K562 (cell line): ENCODE data around the gene SEC14L5. TPM values are rescaled to one million over a fixed set of nuclear protein-coding genes. Genes with fewer than 3 reads are reported as not detected.

ENCODE experiments used
- ATAC-seq: fragments of 200-7000 bp; cut with Tn5 transposase; 3 replicates; pipeline ENCODE4 v1.9.1; 2020; ENCODE audit warnings: moderate library complexity
- BruUV-seq: library from RNA; stranded (reverse); fragments of 400-500 nt; replicated peaks from 2 replicates; lab custom pipeline; 2021; lab: Mats Ljungman, UMichigan
- CTCF ChIA-PET: fragments of 300-600 bp; formaldehyde crosslinking; extraction: SDS; loops from one replicate; lab custom pipeline; 2021; ENCODE audit warnings: low intra/inter-chr PET ratio; lab: Yijun Ruan, JAX
- POLR2A ChIA-PET: fragments of 300-600, 350-650 bp; sonication (Branson Sonifier 250); formaldehyde crosslinking; extraction: SDS; loops from one replicate; lab custom pipeline; 2021; ENCODE audit warnings: antibody characterized with exemption, inconsistent platforms; lab: Yijun Ruan, JAX
- DNase-seq, 4 experiments: peaks; one replicate each; pipeline versions ENCODE4 v3.0.0 to v3.0.0-alpha.2; 2011 to 2018; ENCODE audit warnings: low spot score in 3 of 4, mixed read lengths in 3 of 4; ENCODE audit errors: extremely low read depth in 1 of 4
- FAIRE-seq: peaks from 2 replicates; lab custom pipeline; 2011; peaks lifted over from hg19 to GRCh38; lab: Jason Lieb, UNC
- H2AFZ ChIP-seq: 2 replicates; pipeline ENCODE4 v1.6.0; 2011; ENCODE audit warnings: low read depth, low read length, control low read depth, inconsistent platforms
- H3K27ac ChIP-seq: fragments of 200-600 bp; 3 replicates; pipeline ENCODE4 v1.8.0; 2011; ENCODE audit warnings: low read depth, mild to moderate bottlenecking, control low read depth, inconsistent platforms, low read length, moderate library complexity, mixed read lengths; ENCODE audit errors: extremely low read depth
- H3K27me3 ChIP-seq, 2 experiments: fragments of 300-600 bp in 1 of 2; 2 replicates in 1 of 2; 3 replicates in 1 of 2; pipeline versions ENCODE4 v1.6.0 to v1.8.0; 2011; ENCODE audit warnings: inconsistent platforms in 2 of 2, low read length in 2 of 2, mild to moderate bottlenecking in 1 of 2, mixed read lengths in 1 of 2, moderate library complexity in 1 of 2; ENCODE audit not compliant: control insufficient read depth in 2 of 2, insufficient read depth in 2 of 2
- H3K36me3 ChIP-seq: fragments of 300-600 bp; 3 replicates; pipeline ENCODE4 v1.8.0; 2011; ENCODE audit warnings: mild to moderate bottlenecking, low read length, inconsistent platforms; ENCODE audit not compliant: control insufficient read depth, insufficient read depth
- H3K4me1 ChIP-seq, 2 experiments: fragments of 200-600 bp in 1 of 2; replicated peaks in 1 of 2; 2 replicates in 1 of 2; 3 replicates in 1 of 2; pipeline versions ENCODE4 v1.5.1 to v1.8.0; 2011; ENCODE audit warnings: inconsistent platforms in 2 of 2, low read length in 2 of 2, mild to moderate bottlenecking in 1 of 2, mixed read lengths in 1 of 2, moderate library complexity in 1 of 2; ENCODE audit not compliant: control insufficient read depth in 2 of 2, insufficient read depth in 2 of 2
- H3K4me2 ChIP-seq: 2 replicates; pipeline ENCODE4 v1.6.1; 2011; ENCODE audit warnings: low read length, control low read depth, inconsistent platforms, mixed read lengths; ENCODE audit not compliant: insufficient read depth
- H3K4me3 ChIP-seq: fragments of 200-600 bp; sonication (generic), shearing (Covaris generic); 2 replicates; pipeline ENCODE4 v1.5.1; 2016; ENCODE audit warnings: control low read depth, inconsistent platforms
- H3K79me2 ChIP-seq: fragments of 200-600 bp; 3 replicates; pipeline ENCODE4 v1.8.0; 2011; ENCODE audit warnings: low read length, inconsistent platforms; ENCODE audit not compliant: control insufficient read depth, insufficient read depth
- H3K9ac ChIP-seq, 2 experiments: 2 replicates each; pipeline versions ENCODE4 v1.6.0 to v1.6.1; 2011; ENCODE audit warnings: low read depth in 2 of 2, low read length in 2 of 2, control low read depth in 1 of 2, inconsistent platforms in 1 of 2, mild to moderate bottlenecking in 1 of 2, mixed read lengths in 1 of 2; ENCODE audit not compliant: insufficient read depth in 1 of 2
- H3K9me1 ChIP-seq: one replicate; pipeline ENCODE4 v1.6.0; 2011; ENCODE audit warnings: inconsistent platforms, mild to moderate bottlenecking, low read length, moderate library complexity; ENCODE audit not compliant: control insufficient read depth, insufficient read depth
- H3K9me3 ChIP-seq: replicated peaks from 2 replicates; pipeline ENCODE4 v1.5.1; 2011; ENCODE audit warnings: low read depth, low read length, inconsistent platforms; ENCODE audit not compliant: control insufficient read depth, insufficient read depth
- H4K20me1 ChIP-seq: replicated peaks from 2 replicates; pipeline ENCODE4 v1.6.1; 2011; ENCODE audit warnings: low read length, inconsistent platforms, mixed read lengths; ENCODE audit not compliant: control insufficient read depth, insufficient read depth
- ASH1L ChIP-seq: fragments of 450-650 bp; IDR thresholded peaks from 2 replicates; pipeline ENCODE4 v1.6.1; 2018; ENCODE audit warnings: borderline replicate concordance, mild to moderate bottlenecking, low read depth; ENCODE audit not compliant: partially characterized antibody
- ATF7 ChIP-seq: fragments of 450-650 bp; IDR thresholded peaks from 2 replicates; pipeline ENCODE4 v1.7.1; 2014; ENCODE audit warnings: mild to moderate bottlenecking, moderate library complexity
- PTBP1 ChIP-seq: fragments of 200-400 bp; formaldehyde crosslinking; IDR thresholded peaks from 2 replicates; pipeline ENCODE4 v1.6.1; 2017; ENCODE audit warnings: low read depth, low read length
- ZNF143 ChIP-seq: sonication (generic); formaldehyde crosslinking; IDR thresholded peaks from 2 replicates; pipeline ENCODE4 v1.9.0; 2022; ENCODE audit warnings: mild to moderate bottlenecking, missing genetic modification reagents
- ZNF79 ChIP-seq: fragments of 250-450 bp; sonication (Bioruptor Pico); IDR thresholded peaks from 2 replicates; pipeline ENCODE4 v1.4.0; 2020; ENCODE audit warnings: low read depth, mild to moderate bottlenecking, moderate library complexity
- WGBS: fragments of 100-300 bp; shearing (Covaris generic); methylation state at CpG from one replicate; pipeline ENCODE4 v1.1.6; 2016; ENCODE audit warnings: low coverage, mixed read lengths; ENCODE audit not compliant: insufficient coverage; ENCODE audit errors: missing lambda C conversion rate; 5-methylcytosine and 5-hydroxymethylcytosine counted together
- in situ Hi-C: fragments of 300-500 bp; cut with MboI; formaldehyde crosslinking; loops from 4 replicates; pipeline ENCODE4 v1.15.0; 2018; ENCODE audit warnings: inconsistent platforms, mixed read lengths
- intact Hi-C: fragments of 100-400 bp; cut with micrococcal nuclease; formaldehyde crosslinking; loops from 2 replicates; pipeline ENCODE4 v1.14.2; 2022
- polyA plus RNA-seq, 8 experiments: library from polyadenylated mRNA; depleted of rRNA in 4 of 8; stranded (reverse) in 5 of 8; unstranded in 3 of 8; fragments of >200 nt; fragmentation: Nextera tagmentation in 2 of 8; fragmentation: Illumina TruSeq in 1 of 8; extraction: Ambion mirVana in 2 of 8; extraction: Trizol in 1 of 8; gene quantifications; 2 replicates each; pipeline versions ENCODE4 v1.2.1 to v1.2.3, GENCODE V29; 2011 to 2014; ENCODE audit warnings: inconsistent platforms in 1 of 8, missing spikeins in 1 of 8
- total RNA-seq, 7 experiments: library from RNA; depleted of rRNA in 6 of 7; stranded (reverse); fragments of >200 nt in 6 of 7; fragmentation: Illumina TruSeq in 2 of 7; extraction: Trizol in 2 of 7; gene quantifications; 2 replicates each; pipeline versions ENCODE4 v1.2.1 to v1.2.3, GENCODE V29; 2011 to 2021; ENCODE audit warnings: low replicate concordance in 1 of 7

The SEC14L5 gene
- total and polyA plus RNA-seq, 9 of the 15 experiments (the other 6 are each of a cell fraction or from before 2014, with no cell fraction given), result 0.11 TPM; not detected in 8

- Histone ChIP-seq H3K79me2 (no peaks in the 10 kb centered on the region), H3K4me3 (no peak overlapping the region), H3K4me1 (peaks cover 3 to 24% of the 10 kb centered on the region in 2 experiments; a peak in 3 of 5 replicates), H3K9me1 (peaks cover 4% of the 10 kb centered on the region), H3K27ac (no peak overlapping the region), H3K4me2 (no peak overlapping the region), H4K20me1 (peaks cover 23% of the 10 kb centered on the region), H2AFZ (no peak overlapping the region), H3K36me3 (no peaks in the 10 kb centered on the region), H3K9ac (no peak overlapping the region), H3K27me3 (peaks cover 18 to 33% of the 10 kb centered on the region in 2 experiments; a peak in 4 of 5 replicates), H3K9me3 (no peaks in the 10 kb centered on the region)
- intact Hi-C loops, result loop anchor here (5.0 to 10.0 kb wide), 4 partner anchors 138 to 540 kb away; partner anchors contain the start of genes CORO7 and MGRN1
- WGBS, result 17% methylated on average over 1 of the region's 1 CpG
- ChIA-PET POLR2A (interaction anchor here (0.5 to 0.8 kb wide), 3 partner anchors 143 to 259 kb away, joined by 3 read pairs; no protein-coding TSS in a partner anchor), CTCF (interaction anchor here (2.5 kb wide), 1 partner anchor 437 kb away, joined by 13 read pairs; no protein-coding TSS in a partner anchor)
- TF ChIP-seq ASH1L, result no peak
- TF ChIP-seq ZNF79 (CRISPR knock-in tag), result peak; percentile 70; the same call in 1 of the 2 replicates
- TF ChIP-seq ATF7, result no peak
- no peak for ATAC-seq
- no peak for DNase-seq
- in situ Hi-C loops, result loop anchor here (5.0 to 10.0 kb wide), 2 partner anchors 237 to 440 kb away; no protein-coding TSS in a partner anchor
- no TSS peak for BruUV-seq
- no peak for FAIRE-seq
Measured at GRCh38 chr16:4954714-4955113, 3.4 kb upstream of the SEC14L5 start.

DNA sequence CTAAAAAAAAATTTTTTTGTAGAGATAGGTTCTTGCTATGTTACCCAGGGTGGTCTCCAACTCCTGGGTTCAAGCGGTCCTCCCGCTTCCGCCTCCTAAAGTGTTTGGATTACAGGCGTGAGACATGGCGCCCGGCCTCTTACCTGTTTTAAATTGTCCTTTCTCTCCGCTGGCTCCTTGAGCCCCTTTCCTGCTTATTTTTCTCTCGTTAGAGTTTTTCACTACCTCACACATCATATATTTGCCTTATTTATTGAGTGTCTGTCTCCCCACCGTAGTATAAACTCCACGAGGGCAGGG, 760 bp upstream of the SEC14L5 start:
- in situ Hi-C loops, result loop anchor here (5.0 to 10.0 kb wide), 2 partner anchors 240 to 443 kb away; no protein-coding TSS in a partner anchor
- Histone ChIP-seq H3K4me2 (peak overlapping the region; percentile 82), H3K9me3 (no peaks in the 10 kb centered on the region), H3K9me1 (peaks cover 4% of the 10 kb centered on the region), H4K20me1 (peaks cover 25% of the 10 kb centered on the region), H3K27ac (no peak overlapping the region), H3K36me3 (no peaks in the 10 kb centered on the region), H2AFZ (peak overlapping the region; percentile 84), H3K4me3 (peak overlapping the region; percentile 49), H3K79me2 (no peaks in the 10 kb centered on the region), H3K4me1 (peaks cover 3 to 24% of the 10 kb centered on the region in 2 experiments; a peak in 3 of 5 replicates), H3K27me3 (peaks cover 31 to 50% of the 10 kb centered on the region in 2 experiments; a peak in 4 of 5 replicates), H3K9ac (peak overlapping the region in 1 of 2 experiments; percentile 89; a peak in 2 of 4 replicates)
- FAIRE-seq (no peak), ATAC-seq (no peak), DNase-seq (no peak)
- TF ChIP-seq PTBP1, result 0 out of 2 replicates have a peak, but pooled peaks have one; percentile 46
- no peak for TF ChIP-seq ZNF143 (CRISPR knock-in tag)
- BruUV-seq, result no TSS peak
- ChIA-PET POLR2A (no interaction called here), CTCF (no interaction called here)
- intact Hi-C loops, result loop anchor here (5.0 to 10.0 kb wide), 4 partner anchors 135 to 543 kb away; partner anchors contain the start of genes CORO7 and MGRN1
- 10% methylated on average over 10 of the region's 10 CpGs for WGBS
